Ascending aorta (tissue), 2 donors: ENCODE data around the gene ARF3. TPM values are rescaled to one million over a fixed set of nuclear protein-coding genes. Genes with fewer than 3 reads are reported as not detected.

Source experiments
- DNase-seq, 2 donors: peaks; one replicate each; pipeline ENCODE4 v3.0.0-alpha.2; 2019; ENCODE audit warnings: low spot score in 2 of 2
- H3K27ac ChIP-seq, 2 donors: fragments of 200-600 bp; sonication (generic); one replicate each; pipeline ENCODE4 v1.5.1; 2016 to 2017; ENCODE audit warnings: mild to moderate bottlenecking in 1 of 2
- H3K27me3 ChIP-seq: fragments of 200-600 bp; sonication (generic); one replicate; pipeline ENCODE4 v1.5.1; 2017
- H3K36me3 ChIP-seq, 2 donors: fragments of 200-600 bp; sonication (generic); one replicate each; pipeline ENCODE4 v1.5.1; 2016
- H3K4me1 ChIP-seq, 2 donors: fragments of 200-600 bp; sonication (generic); one replicate each; pipeline ENCODE4 v1.5.1; 2016 to 2017; ENCODE audit warnings: mild to moderate bottlenecking in 1 of 2
- H3K4me3 ChIP-seq, 2 donors: fragments of 200-600 bp; sonication (generic); one replicate each; pipeline ENCODE4 v1.5.1; 2016 to 2017; ENCODE audit warnings: mild to moderate bottlenecking in 1 of 2
- H3K9me3 ChIP-seq, 2 donors: fragments of 200-600 bp; sonication (generic); one replicate each; pipeline ENCODE4 v1.5.1; 2016
- intact Hi-C: fragments of 100-400 bp; cut with DNase I; formaldehyde crosslinking; loops from one replicate; pipeline ENCODE4 v1.15.1; 2023
- total RNA-seq: library from RNA; depleted of rRNA; stranded (reverse); fragments of >200 nt; gene quantifications from one replicate; pipeline ENCODE4 v1.1.0, GENCODE V29; 2016
- TF ChIP-seq, protein P1 (sequence below), 3 experiments: fragments of 200-600 bp in 2 of 3; fragments of 450-650 bp in 1 of 3; sonication (generic) in 2 of 3; IDR thresholded peaks; one replicate each; pipeline ENCODE4 v1.5.1; 2016 to 2019; ENCODE audit warnings: antibody characterized with exemption in 3 of 3, mild to moderate bottlenecking in 1 of 3, moderate library complexity in 1 of 3

ARF3 gene
- total RNA-seq, 1 donor from 2014 or later = 68.4 TPM

DNA sequence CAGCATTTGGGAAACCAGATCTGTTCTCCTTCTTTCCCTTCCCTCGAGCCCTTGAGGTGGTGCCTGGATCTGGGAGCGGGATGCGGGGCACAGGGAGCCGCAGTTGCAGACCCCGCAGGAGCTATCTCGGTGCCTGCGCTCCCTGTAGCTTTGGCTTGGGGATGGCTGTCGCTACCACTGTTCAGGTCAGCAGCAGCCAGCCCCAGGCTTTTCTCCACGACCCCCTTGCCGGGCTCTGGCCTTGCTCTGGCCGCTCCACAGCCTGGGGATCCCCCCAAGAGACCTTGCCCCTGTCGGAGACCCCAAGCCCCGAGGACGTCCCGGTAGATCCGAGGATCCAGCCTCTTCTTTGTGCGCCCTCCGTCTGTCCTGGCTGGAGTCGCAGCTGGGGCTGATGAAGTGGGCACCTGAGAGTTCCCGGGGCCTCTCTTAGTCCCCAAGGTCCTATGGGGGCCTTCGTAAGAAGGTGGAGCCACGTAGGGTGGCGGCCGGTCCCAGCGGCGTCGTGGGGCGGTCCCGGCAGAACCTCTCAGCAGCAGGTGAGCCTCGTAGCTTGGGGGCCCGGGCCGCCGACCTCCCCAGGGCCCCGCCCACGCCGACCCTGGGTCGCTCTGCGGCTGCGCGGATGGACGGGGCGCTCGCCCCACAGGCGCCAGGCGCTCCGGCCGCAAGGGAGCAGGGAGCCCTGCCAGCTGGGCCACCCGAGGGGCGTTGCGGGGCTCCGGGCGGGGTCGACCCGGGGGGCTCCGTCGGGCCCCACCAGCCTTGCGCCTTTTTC is 40.6 kb upstream of the ARF3 start:
- Histone ChIP-seq H3K9me3 (no peaks in the 10 kb centered on the region), H3K27me3 (peaks cover 21% of the 10 kb centered on the region), H3K36me3 (peaks cover 14 to 19% of the 10 kb centered on the region in 2 donors), H3K4me3 (peak overlapping the region; percentile 58 to 65), H3K27ac (no peak overlapping the region), H3K4me1 (peaks cover 21 to 29% of the 10 kb centered on the region in 2 donors)
- DNase-seq = no peak
- TF ChIP-seq, protein P1, sequence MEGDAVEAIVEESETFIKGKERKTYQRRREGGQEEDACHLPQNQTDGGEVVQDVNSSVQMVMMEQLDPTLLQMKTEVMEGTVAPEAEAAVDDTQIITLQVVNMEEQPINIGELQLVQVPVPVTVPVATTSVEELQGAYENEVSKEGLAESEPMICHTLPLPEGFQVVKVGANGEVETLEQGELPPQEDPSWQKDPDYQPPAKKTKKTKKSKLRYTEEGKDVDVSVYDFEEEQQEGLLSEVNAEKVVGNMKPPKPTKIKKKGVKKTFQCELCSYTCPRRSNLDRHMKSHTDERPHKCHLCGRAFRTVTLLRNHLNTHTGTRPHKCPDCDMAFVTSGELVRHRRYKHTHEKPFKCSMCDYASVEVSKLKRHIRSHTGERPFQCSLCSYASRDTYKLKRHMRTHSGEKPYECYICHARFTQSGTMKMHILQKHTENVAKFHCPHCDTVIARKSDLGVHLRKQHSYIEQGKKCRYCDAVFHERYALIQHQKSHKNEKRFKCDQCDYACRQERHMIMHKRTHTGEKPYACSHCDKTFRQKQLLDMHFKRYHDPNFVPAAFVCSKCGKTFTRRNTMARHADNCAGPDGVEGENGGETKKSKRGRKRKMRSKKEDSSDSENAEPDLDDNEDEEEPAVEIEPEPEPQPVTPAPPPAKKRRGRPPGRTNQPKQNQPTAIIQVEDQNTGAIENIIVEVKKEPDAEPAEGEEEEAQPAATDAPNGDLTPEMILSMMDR (IDR thresholded peaks at IDR 0.05) = no peak
- intact Hi-C loops = no loop called here

DNA sequence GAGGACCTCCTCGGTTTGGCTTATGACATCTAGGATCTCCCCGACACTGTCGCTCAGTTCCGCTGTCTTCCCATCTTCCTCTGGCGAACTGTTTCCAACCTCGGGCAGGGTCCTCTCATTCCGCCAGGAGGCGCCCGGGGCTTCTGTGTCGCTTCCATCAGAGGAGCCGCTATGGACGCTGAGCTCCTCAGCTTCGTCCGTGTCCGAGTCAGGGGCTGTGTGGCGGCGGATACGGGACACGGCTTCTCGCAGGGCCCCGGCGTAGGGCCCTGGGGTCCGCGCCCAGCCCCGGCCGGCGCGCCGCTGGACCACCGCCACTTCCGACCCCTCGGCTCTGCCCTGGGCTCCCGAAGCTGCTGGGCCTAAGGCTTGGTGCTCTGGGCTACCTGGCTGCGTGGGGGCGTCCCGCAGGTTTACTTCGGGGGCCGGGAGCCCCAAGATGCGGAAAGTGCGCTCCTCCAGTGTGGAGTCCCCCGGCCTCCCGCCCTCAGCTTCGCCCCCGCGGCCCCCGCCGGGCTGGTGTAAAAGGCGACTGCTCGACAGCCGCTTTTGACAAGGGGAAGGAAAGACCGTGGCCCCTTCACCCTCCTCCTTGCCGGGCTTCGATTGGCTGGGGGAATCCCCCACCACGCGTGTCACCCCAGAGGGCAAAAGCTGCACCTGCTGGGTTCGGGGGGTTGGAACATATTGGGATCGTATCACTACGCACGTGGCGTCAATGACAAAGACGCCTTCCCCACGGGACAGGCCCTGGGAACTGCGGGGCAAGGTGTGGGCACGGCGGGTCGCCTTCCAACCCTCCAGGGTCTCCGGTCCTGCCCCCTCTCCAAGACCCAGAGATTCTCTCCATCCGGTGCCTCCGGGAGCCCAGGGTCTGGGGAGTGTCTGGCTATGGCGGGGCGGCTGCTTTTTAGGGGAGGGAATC is 39.8 kb upstream of the ARF3 start:
- H3K27me3 ChIP-seq = peaks cover 21% of the 10 kb centered on the region

GRCh38 chr12:48995086-48995879 is 38.0 kb upstream of the ARF3 start:
- peaks cover 21% of the 10 kb centered on the region for H3K27me3 ChIP-seq
- peak overlapping the region in 1 of 2 donors; percentile 45 for H3K4me3 ChIP-seq
- TF ChIP-seq, protein P1 (IDR thresholded peaks at IDR 0.05) = peak; percentile 80 to 96 (median 92)
- peak in 1 of 2 donors; percentile 86 for DNase-seq
- H3K9me3 ChIP-seq = no peaks in the 10 kb centered on the region
- intact Hi-C loops = loop anchor here (2.0 kb wide), 1 partner anchor 142 kb away; the partner anchor contains the start of gene DDX23
- H3K36me3 ChIP-seq = no peaks in the 10 kb centered on the region
- peaks cover 20 to 29% of the 10 kb centered on the region in 2 donors for H3K4me1 ChIP-seq
- no peak overlapping the region for H3K27ac ChIP-seq

More for the DNA sequence above, 39.8 kb upstream of the ARF3 start:
- peaks cover 6 to 10% of the 10 kb centered on the region in 2 donors for H3K36me3 ChIP-seq
- H3K27ac ChIP-seq = no peak overlapping the region
- intact Hi-C loops = no loop called here
- H3K4me3 ChIP-seq = peak overlapping the region; percentile 58 to 65
- peak in 1 of 2 donors; percentile 87 for DNase-seq
- H3K9me3 ChIP-seq = no peaks in the 10 kb centered on the region
- TF ChIP-seq, protein P1 (IDR thresholded peaks at IDR 0.05) = peak; percentile 62 to 72 (median 69)
- H3K4me1 ChIP-seq = peaks cover 21 to 29% of the 10 kb centered on the region in 2 donors

GRCh38 chr12:48994224-48995085 is 37.2 kb upstream of the ARF3 start:
- Histone ChIP-seq H3K36me3 (no peaks in the 10 kb centered on the region), H3K9me3 (no peaks in the 10 kb centered on the region), H3K27ac (no peak overlapping the region), H3K27me3 (peaks cover 20% of the 10 kb centered on the region), H3K4me1 (peaks cover 12 to 22% of the 10 kb centered on the region in 2 donors), H3K4me3 (peak overlapping the region in 1 of 2 donors; percentile 45)
- TF ChIP-seq, protein P1 (IDR thresholded peaks at IDR 0.05) = no peak
- DNase-seq = no peak
- intact Hi-C loops = loop anchor here (2.0 kb wide), 1 partner anchor 142 kb away; the partner anchor contains the start of gene DDX23
